Measurements from ENCODE around the gene ATP11B. TPM values are rescaled to one million over a fixed set of nuclear protein-coding genes. Genes with fewer than 3 reads are reported as not detected.

The ATP11B gene
- total RNA-seq, 1 donor from 2014 or later: 42.8 TPM

DNA sequence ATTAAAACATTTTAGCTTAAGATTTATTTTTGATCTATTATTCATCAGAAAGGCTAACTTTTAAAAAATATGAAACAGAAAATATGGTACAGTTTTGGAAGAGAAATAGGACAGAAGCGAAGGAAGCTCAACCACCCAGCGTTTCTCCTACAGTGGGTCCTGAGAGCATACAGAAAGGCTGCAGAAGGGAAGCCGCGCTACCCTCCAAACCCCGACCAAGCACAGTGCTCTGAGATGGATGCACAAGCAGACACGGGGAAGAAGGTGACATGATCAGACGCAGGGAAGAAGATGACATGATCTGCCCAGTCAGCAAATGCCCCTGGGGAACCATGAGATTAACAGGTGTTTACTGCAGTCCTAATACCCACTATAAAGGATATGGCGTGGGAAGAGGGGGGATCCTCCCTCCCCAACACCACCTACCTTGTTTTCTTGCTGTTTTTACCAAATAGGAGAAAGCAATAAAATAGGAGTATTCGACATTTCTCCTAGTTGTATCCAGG lies 172.6 kb downstream of the ATP11B start:
- no peak overlapping the region for H3K9ac ChIP-seq (ENCODE audit: low read length)
- no peak overlapping the region for H3K4me3 Mint-ChIP-seq (ENCODE audit: unreplicated experiment)
- peaks cover 8% of the 10 kb centered on the region for H3K4me1 ChIP-seq (ENCODE audit: insufficient read depth, low read length)
- no peaks in the 10 kb centered on the region for H3K27me3 Mint-ChIP-seq (ENCODE audit: low read depth, unreplicated experiment)
- H2AFZ ChIP-seq (ENCODE audit: low read depth, low read length): no peak overlapping the region
- no peak overlapping the region for H3K27ac ChIP-seq (ENCODE audit: low read depth, low read length)
- H3K79me2 ChIP-seq (ENCODE audit: insufficient read depth, low read length): peaks cover 56% of the 10 kb centered on the region
- H3K27me3 ChIP-seq (ENCODE audit: insufficient read depth, low read length): no peaks in the 10 kb centered on the region
- no peak for DNase-seq (ENCODE audit: low read depth)
- FAIRE-seq: no peak
- peaks cover 20% of the 10 kb centered on the region for H3K4me1 Mint-ChIP-seq (ENCODE audit: low read depth, unreplicated experiment)
- no peak for TF ChIP-seq EZH2 (IDR thresholded peaks at IDR 0.05; ENCODE audit: insufficient read depth, low read length)
- TF ChIP-seq, protein P1, sequence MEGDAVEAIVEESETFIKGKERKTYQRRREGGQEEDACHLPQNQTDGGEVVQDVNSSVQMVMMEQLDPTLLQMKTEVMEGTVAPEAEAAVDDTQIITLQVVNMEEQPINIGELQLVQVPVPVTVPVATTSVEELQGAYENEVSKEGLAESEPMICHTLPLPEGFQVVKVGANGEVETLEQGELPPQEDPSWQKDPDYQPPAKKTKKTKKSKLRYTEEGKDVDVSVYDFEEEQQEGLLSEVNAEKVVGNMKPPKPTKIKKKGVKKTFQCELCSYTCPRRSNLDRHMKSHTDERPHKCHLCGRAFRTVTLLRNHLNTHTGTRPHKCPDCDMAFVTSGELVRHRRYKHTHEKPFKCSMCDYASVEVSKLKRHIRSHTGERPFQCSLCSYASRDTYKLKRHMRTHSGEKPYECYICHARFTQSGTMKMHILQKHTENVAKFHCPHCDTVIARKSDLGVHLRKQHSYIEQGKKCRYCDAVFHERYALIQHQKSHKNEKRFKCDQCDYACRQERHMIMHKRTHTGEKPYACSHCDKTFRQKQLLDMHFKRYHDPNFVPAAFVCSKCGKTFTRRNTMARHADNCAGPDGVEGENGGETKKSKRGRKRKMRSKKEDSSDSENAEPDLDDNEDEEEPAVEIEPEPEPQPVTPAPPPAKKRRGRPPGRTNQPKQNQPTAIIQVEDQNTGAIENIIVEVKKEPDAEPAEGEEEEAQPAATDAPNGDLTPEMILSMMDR (IDR thresholded peaks at IDR 0.05; ENCODE audit: insufficient read depth, low read depth, low read length): no peak
- H3K4me3 ChIP-seq (ENCODE audit: insufficient read depth, low read depth, low read length): no peak overlapping the region
- peaks cover 20% of the 10 kb centered on the region for H4K20me1 ChIP-seq (ENCODE audit: insufficient read depth, low read length)
- peaks cover 1% of the 10 kb centered on the region for H3K36me3 Mint-ChIP-seq (ENCODE audit: low read depth, unreplicated experiment)
- no peak overlapping the region for H3K27ac Mint-ChIP-seq (ENCODE audit: unreplicated experiment)
- H3K9me3 ChIP-seq (ENCODE audit: insufficient read depth, low read depth, low read length): no peaks in the 10 kb centered on the region
- no peaks in the 10 kb centered on the region for H3K36me3 ChIP-seq (ENCODE audit: insufficient read depth, low read length)
- H3K4me2 ChIP-seq (ENCODE audit: low read length): no peak overlapping the region
- H3K9me3 Mint-ChIP-seq (ENCODE audit: unreplicated experiment): no peaks in the 10 kb centered on the region

DNA sequence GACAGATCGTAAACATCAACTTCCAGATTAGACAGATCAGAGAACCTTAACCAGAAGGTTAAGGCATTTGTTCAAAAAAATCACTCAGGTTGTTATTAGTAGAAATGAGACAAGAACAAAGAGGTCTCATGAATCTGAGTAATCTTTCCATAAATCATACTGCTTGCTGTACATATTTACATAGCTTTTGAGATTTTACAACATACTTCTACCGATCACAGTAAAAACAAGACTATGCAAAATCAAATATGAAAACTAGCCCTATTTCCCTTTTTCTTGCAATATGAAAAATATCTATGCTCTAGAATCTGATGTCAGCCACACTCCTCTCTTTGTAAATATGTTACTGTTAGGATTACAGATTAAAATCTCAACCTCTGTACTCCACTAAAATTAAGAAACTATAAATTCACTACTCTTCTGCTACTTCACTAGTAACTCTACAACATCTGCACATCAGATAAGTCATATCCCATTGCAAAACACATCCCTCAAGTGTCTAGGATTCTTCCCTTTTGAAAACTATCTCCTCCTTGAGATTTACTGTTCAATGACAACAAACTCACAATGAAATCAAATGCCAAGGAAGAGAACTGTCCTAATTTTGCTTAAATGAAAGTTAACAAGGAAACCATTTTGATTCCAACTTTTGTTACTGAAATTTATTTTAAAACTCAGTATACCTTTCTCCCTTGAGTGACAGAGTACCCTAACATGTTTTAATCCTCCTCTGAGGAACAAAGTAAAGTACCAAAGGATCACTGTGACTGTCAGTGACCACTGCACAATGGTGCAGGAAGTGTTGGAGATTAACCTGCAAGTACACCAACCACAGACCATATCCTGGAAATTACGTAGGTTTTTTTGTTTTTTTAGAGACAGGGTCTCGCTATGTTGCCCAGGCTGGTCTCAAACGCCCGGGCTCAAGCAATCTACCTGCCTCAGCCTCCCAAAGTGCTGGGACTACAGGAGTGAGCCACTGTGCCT lies 174.2 kb downstream of the ATP11B start:
- H3K27me3 Mint-ChIP-seq (ENCODE audit: low read depth, unreplicated experiment): no peaks in the 10 kb centered on the region
- Histone ChIP-seq H3K27ac (ENCODE audit: low read depth, low read length) (no peak overlapping the region), H3K36me3 (ENCODE audit: insufficient read depth, low read length) (no peaks in the 10 kb centered on the region), H3K27me3 (ENCODE audit: insufficient read depth, low read length) (no peaks in the 10 kb centered on the region), H3K9me3 (ENCODE audit: insufficient read depth, low read depth, low read length) (no peaks in the 10 kb centered on the region), H3K79me2 (ENCODE audit: insufficient read depth, low read length) (peaks cover 72% of the 10 kb centered on the region), H3K4me3 (ENCODE audit: insufficient read depth, low read depth, low read length) (no peak overlapping the region), H2AFZ (ENCODE audit: low read depth, low read length) (no peak overlapping the region), H3K4me2 (ENCODE audit: low read length) (no peak overlapping the region), H3K4me1 (ENCODE audit: insufficient read depth, low read length) (peaks cover 8% of the 10 kb centered on the region), H3K9ac (ENCODE audit: low read length) (no peak overlapping the region), H4K20me1 (ENCODE audit: insufficient read depth, low read length) (peaks cover 30% of the 10 kb centered on the region)
- DNase-seq (ENCODE audit: low read depth) (no peak), FAIRE-seq (no peak)
- no peak overlapping the region for H3K27ac Mint-ChIP-seq (ENCODE audit: unreplicated experiment)
- H3K4me3 Mint-ChIP-seq (ENCODE audit: unreplicated experiment): no peak overlapping the region
- H3K4me1 Mint-ChIP-seq (ENCODE audit: low read depth, unreplicated experiment): peaks cover 24% of the 10 kb centered on the region
- TF ChIP-seq, protein P1 (IDR thresholded peaks at IDR 0.05; ENCODE audit: insufficient read depth, low read depth, low read length): no peak
- no peaks in the 10 kb centered on the region for H3K9me3 Mint-ChIP-seq (ENCODE audit: unreplicated experiment)
- peaks cover 1% of the 10 kb centered on the region for H3K36me3 Mint-ChIP-seq (ENCODE audit: low read depth, unreplicated experiment)
